PFSK-1 (cell line): Measurements from ENCODE around the gene CHD5.

Source experiments
- POLR2AphosphoS5 ChIP-seq: IDR thresholded peaks from 2 replicates; pipeline ENCODE4 v1.6.1; 2012; ENCODE audit warnings: low read depth, mild to moderate bottlenecking, control low read depth, low read length, moderate library complexity
- TAF1 ChIP-seq: IDR thresholded peaks from 2 replicates; pipeline ENCODE4 v1.6.1; 2012; ENCODE audit warnings: low read length, control low read depth, borderline replicate concordance; ENCODE audit not compliant: insufficient read depth

DNA sequence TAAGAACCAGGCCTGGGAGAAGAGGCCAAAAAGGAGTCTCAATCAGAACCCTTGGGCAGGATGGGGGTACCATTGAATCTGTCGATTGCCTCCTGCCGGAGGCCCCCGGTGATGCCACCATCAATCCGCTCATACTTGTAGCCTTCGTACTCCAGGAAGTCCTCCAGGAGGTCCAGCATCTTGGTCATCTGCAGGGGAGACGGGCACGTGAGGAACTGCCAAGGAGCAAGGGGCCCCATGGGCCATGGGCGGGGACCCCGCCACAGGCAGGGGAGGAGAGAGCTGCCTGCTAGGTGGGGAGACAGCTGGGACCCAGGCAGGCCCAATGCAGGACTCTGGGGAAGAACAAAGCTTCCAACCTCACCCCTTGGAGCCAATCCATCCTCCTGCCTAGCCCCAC, 48.6 kb downstream of the CHD5 start:
- no peak for TF ChIP-seq POLR2AphosphoS5
- no peak for TF ChIP-seq TAF1
